Hepatocyte (in vitro differentiated cells): ENCODE data around the gene TFCP2L1.

Experiments
- EZH2 ChIP-seq: fragments of 200-600 bp; sonication (generic); IDR thresholded peaks from 2 replicates; pipeline ENCODE4 v1.6.1; 2016; ENCODE audit warnings: antibody characterized with exemption, mild to moderate bottlenecking, borderline replicate concordance
- EZH2phosphoT487 ChIP-seq: fragments of 200-600 bp; sonication (generic); IDR thresholded peaks from one replicate; pipeline ENCODE4 v1.6.1; 2018; ENCODE audit warnings: antibody characterized with exemption, mild to moderate bottlenecking, low read depth, moderate library complexity; ENCODE audit not compliant: unreplicated experiment, severe bottlenecking
- TF ChIP-seq, protein P1 (sequence below): fragments of 200-600 bp; sonication (generic); IDR thresholded peaks from 2 replicates; pipeline ENCODE4 v1.5.1; 2016; ENCODE audit warnings: antibody characterized with exemption, mild to moderate bottlenecking; ENCODE audit not compliant: poor library complexity

DNA sequence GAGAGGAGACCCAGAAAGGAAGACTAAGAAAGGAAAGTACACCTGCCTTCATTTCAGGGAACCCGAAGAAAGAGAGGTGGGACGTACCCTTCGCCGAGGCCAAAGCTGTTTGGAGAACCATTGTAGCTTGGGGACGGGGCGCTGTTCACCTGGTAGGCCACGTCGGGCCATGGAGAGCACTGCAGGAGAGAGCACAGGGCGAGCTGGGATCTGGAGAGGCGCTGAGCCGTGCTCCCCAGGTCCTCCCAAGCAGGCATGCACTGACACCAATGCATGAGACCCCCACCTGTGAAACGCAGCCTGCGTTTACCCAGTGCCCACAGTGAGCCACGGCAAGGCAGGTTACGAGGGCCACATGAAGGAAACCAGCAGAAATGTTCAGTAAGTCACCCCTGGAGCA is 45.5 kb downstream of the TFCP2L1 start:
- TF ChIP-seq, protein P1, sequence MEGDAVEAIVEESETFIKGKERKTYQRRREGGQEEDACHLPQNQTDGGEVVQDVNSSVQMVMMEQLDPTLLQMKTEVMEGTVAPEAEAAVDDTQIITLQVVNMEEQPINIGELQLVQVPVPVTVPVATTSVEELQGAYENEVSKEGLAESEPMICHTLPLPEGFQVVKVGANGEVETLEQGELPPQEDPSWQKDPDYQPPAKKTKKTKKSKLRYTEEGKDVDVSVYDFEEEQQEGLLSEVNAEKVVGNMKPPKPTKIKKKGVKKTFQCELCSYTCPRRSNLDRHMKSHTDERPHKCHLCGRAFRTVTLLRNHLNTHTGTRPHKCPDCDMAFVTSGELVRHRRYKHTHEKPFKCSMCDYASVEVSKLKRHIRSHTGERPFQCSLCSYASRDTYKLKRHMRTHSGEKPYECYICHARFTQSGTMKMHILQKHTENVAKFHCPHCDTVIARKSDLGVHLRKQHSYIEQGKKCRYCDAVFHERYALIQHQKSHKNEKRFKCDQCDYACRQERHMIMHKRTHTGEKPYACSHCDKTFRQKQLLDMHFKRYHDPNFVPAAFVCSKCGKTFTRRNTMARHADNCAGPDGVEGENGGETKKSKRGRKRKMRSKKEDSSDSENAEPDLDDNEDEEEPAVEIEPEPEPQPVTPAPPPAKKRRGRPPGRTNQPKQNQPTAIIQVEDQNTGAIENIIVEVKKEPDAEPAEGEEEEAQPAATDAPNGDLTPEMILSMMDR: no peak
- no peak for TF ChIP-seq EZH2phosphoT487
- TF ChIP-seq EZH2: no peak
